ENCODE results near the gene PARP12. TPM values are rescaled to one million over a fixed set of nuclear protein-coding genes. Genes with fewer than 3 reads are reported as not detected.

PARP12 gene
- total and polyA plus RNA-seq, 9 of the 15 experiments (the other 6 are each of a cell fraction or from before 2014, with no cell fraction given) = 4.6 to 40.4 (median 23.5) TPM

DNA sequence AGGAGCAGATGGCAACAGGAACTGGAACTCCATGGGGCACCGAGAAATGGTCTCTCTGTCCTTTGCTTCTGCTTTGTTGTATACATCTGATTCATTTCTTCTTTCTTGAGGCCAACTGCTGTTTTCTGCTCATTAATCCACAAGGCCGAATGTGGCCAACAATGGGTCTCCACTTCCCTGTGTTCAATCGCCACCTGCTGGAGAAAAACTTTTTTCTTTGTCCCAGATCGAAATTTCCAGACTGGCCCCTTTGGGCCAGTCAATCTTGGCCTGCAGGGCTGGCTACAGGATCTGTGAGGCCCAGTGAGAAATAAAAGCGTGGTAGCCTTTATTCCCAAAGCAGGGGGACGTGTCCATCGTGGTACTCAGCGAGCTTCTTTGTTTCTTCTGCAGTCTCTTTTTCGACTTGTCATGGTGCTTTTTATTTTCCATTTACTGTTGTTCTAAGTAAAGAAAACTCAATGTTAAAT lies 58.8 kb downstream of the PARP12 start (continued):
- peak; percentile 19; the same call in 1 of the 2 replicates for TF ChIP-seq TEAD4 (IDR thresholded peaks at IDR 0.05; ENCODE audit: low read length)
- no peak for TF ChIP-seq TEAD4 (CRISPR knock-in tag; IDR thresholded peaks at IDR 0.05; ENCODE audit: borderline replicate concordance)
- TF ChIP-seq CAMTA2 (CRISPR knock-in tag; conservative IDR thresholded peaks at IDR 0.05) = no peak
- no peak for TF ChIP-seq GATA2 (CRISPR knock-in tag; IDR thresholded peaks at IDR 0.05)
- no peak for TF ChIP-seq ZBTB2 (IDR thresholded peaks at IDR 0.05)
- no peak for TF ChIP-seq CBX5 (IDR thresholded peaks at IDR 0.05; ENCODE audit: borderline replicate concordance, low read depth)
- no peak for TF ChIP-seq TFAP4 (CRISPR knock-in tag; IDR thresholded peaks at IDR 0.05; ENCODE audit: borderline replicate concordance)
- TF ChIP-seq ZNF561 (CRISPR knock-in tag; conservative IDR thresholded peaks at IDR 0.05) = no peak
- no peak for TF ChIP-seq ZBTB7A (IDR thresholded peaks at IDR 0.05; ENCODE audit: borderline replicate concordance, control insufficient read depth, low read depth, low read length)
- TF ChIP-seq MEIS2 (IDR thresholded peaks at IDR 0.05; ENCODE audit: partially characterized antibody) = no peak
- TF ChIP-seq ZKSCAN8 (CRISPR knock-in tag; IDR thresholded peaks at IDR 0.05) = no peak
- no peak for TF ChIP-seq SNRNP70 (optimal IDR thresholded peaks at IDR 0.05; ENCODE audit: low read depth, low read length)
- TF ChIP-seq E2F5 (CRISPR knock-in tag; IDR thresholded peaks at IDR 0.05) = no peak
- no peak for TF ChIP-seq ZNF444 (CRISPR knock-in tag; IDR thresholded peaks at IDR 0.05)
- no peak for TF ChIP-seq ZNF324 (CRISPR knock-in tag; IDR thresholded peaks at IDR 0.05)
- no peak for TF ChIP-seq PYGO2 (tag; IDR thresholded peaks at IDR 0.05)
- TF ChIP-seq, protein P1, sequence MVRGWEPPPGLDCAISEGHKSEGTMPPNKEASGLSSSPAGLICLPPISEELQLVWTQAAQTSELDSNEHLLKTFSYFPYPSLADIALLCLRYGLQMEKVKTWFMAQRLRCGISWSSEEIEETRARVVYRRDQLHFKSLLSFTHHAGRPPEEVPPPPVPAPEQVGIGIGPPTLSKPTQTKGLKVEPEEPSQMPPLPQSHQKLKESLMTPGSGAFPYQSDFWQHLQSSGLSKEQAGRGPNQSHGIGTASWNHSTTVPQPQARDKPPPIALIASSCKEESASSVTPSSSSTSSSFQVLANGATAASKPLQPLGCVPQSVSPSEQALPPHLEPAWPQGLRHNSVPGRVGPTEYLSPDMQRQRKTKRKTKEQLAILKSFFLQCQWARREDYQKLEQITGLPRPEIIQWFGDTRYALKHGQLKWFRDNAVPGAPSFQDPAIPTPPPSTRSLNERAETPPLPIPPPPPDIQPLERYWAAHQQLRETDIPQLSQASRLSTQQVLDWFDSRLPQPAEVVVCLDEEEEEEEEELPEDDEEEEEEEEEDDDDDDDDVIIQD (CRISPR knock-in tag; IDR thresholded peaks at IDR 0.05) = no peak
- TF ChIP-seq OTX1 (CRISPR knock-in tag; IDR thresholded peaks at IDR 0.05) = no peak
- no peak for TF ChIP-seq FOSL1 (tag; conservative IDR thresholded peaks at IDR 0.05)

Data from K562 (cell line).